ENCODE measurements around the gene PNKD. TPM values are rescaled to one million over a fixed set of nuclear protein-coding genes. Genes with fewer than 3 reads are reported as not detected.

Gene PNKD
- total and polyA plus RNA-seq, 8 donors: 35.1 to 121 (median 111) TPM

DNA sequence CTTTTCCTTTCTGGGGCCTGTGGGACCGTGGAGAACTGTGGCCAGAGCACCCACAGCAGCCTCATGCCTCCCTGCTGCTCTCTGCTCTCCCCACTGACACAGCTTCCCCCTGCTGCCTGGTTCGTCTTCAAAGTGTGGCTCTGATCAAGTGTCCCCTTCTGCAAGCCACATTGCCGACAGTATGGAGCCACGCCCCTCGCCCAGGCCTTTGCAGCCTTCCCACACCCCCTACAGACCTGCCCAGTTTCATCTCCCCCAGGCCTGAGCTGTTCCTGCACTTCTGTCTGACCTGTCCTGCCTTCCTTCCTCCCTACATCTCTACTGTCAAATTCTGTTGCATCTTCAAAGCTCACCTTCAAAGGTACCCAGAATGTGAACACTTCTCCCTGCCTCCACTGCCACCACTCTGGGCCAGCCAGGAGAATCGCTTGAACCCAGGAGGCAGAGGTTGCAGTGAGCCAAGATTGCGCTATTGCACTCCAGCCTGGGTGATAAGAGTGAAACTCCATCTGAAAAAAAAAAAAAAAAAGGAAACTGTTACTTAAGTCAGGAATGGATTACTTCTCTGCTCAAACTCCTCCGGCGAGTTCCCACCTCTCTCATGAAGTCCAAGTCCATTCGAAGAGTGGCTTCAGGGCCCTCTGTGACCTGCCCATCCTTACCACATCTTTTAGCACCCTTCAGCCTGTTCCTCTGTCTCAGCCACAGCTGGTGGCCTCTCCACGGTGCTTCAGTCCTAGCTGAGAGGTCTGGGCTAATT lies 57.3 kb downstream of the PNKD start:
- no peak for DNase-seq
- Histone ChIP-seq H3K27me3 (no peaks in the 10 kb centered on the region), H3K27ac (no peak overlapping the region), H3K36me3 (no peaks in the 10 kb centered on the region), H3K4me3 (no peak overlapping the region), H3K4me1 (peaks cover 21 to 91% (median 55%) of the 10 kb centered on the region in 4 donors), H3K9me3 (no peaks in the 10 kb centered on the region)
- 37 to 59% (median 46%) methylated on average over 11 of the region's 11 CpGs for WGBS, 5 donors
- intact Hi-C loops (cut with DNase I; ENCODE audit: low total_unique reads): no loop called here
- TF ChIP-seq, protein P1, sequence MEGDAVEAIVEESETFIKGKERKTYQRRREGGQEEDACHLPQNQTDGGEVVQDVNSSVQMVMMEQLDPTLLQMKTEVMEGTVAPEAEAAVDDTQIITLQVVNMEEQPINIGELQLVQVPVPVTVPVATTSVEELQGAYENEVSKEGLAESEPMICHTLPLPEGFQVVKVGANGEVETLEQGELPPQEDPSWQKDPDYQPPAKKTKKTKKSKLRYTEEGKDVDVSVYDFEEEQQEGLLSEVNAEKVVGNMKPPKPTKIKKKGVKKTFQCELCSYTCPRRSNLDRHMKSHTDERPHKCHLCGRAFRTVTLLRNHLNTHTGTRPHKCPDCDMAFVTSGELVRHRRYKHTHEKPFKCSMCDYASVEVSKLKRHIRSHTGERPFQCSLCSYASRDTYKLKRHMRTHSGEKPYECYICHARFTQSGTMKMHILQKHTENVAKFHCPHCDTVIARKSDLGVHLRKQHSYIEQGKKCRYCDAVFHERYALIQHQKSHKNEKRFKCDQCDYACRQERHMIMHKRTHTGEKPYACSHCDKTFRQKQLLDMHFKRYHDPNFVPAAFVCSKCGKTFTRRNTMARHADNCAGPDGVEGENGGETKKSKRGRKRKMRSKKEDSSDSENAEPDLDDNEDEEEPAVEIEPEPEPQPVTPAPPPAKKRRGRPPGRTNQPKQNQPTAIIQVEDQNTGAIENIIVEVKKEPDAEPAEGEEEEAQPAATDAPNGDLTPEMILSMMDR (IDR thresholded peaks at IDR 0.05): no peak
- no peak for TF ChIP-seq POLR2AphosphoS5 (IDR thresholded peaks at IDR 0.05)
- TF ChIP-seq EP300 (IDR thresholded peaks at IDR 0.05): no peak
- TF ChIP-seq POLR2A (IDR thresholded peaks at IDR 0.05): no peak

DNA sequence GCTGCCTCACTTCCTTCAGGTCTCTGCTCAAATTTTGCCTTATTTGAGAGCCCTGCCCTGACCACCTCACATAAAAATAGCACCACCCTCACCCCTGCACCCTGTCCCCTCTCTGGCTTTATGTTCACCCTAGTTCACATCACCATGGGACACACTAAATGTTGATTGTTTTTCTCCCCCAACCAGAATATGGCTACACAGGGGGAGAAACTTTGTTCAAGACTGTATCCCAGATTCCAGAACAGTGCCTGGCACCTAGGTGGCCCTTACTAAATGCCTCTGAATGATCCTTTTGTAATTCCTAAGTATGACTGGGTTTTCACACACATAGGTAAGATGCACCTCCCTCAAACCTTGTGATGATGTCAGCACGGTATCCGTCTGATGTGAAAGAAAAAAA lies 58.0 kb downstream of the PNKD start:
- H3K27me3 ChIP-seq: no peaks in the 10 kb centered on the region
- 85 to 97% (median 89%) methylated on average over 2 of the region's 2 CpGs for WGBS, 5 donors
- no peaks in the 10 kb centered on the region for H3K36me3 ChIP-seq
- no peaks in the 10 kb centered on the region for H3K9me3 ChIP-seq
- DNase-seq: no peak
- TF ChIP-seq, protein P1 (IDR thresholded peaks at IDR 0.05): no peak
- TF ChIP-seq POLR2A (IDR thresholded peaks at IDR 0.05) (no peak), EP300 (IDR thresholded peaks at IDR 0.05) (no peak), POLR2AphosphoS5 (IDR thresholded peaks at IDR 0.05) (no peak)
- intact Hi-C loops (cut with DNase I; ENCODE audit: low total_unique reads): no loop called here
- H3K27ac ChIP-seq: no peak overlapping the region
- H3K4me1 ChIP-seq: peaks cover 20 to 97% (median 53%) of the 10 kb centered on the region in 4 donors
- H3K4me3 ChIP-seq: no peak overlapping the region

DNA sequence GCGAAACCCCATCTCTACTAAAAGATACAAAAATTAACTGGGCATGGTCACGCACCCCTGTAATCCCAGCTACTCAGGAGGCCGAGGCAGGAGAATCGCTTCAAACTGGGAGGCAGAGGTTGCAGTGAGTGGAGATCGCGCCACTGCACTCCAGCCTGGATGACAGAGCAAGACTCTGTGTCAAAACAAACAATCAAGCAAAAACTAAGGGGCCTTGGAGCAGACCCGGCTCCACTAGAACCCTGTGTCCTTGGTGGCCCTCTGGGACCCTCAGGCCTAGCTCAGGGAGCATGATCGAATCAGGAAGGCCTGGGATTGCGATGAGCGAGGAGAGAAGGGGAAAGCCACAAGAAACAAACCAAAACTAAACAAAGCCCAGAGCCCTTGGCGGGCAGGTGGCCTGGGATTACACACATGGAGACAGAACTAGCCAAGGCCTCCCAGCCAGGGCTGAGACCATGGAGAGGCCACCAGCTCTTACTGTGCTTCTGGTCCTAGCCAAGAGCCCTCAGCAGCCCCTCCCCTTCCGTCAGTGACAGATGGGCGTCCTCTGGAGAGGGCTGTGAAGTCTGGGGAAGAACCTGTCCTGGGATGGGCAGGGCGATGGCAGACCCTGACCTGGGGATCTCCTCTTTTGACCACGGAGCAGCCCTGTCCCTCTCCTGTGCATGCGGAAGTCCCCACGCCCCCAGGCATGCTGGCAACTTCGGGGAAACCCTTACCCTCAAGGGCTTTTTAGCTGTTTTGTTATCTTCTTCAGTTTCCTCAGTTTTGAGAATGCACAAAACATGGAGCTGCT lies 58.9 kb downstream of the PNKD start:
- peak overlapping the region in 3 of 5 donors; percentile 7 to 47 (median 42) for H3K27ac ChIP-seq
- no peak for DNase-seq

More for the DNA sequence above, 58.9 kb downstream of the PNKD start:
- Histone ChIP-seq H3K9me3 (no peaks in the 10 kb centered on the region), H3K4me1 (peaks cover 15 to 96% (median 45%) of the 10 kb centered on the region in 4 donors), H3K27me3 (no peaks in the 10 kb centered on the region), H3K36me3 (no peaks in the 10 kb centered on the region), H3K4me3 (no peak overlapping the region)
- no peak for TF ChIP-seq POLR2A (IDR thresholded peaks at IDR 0.05)
- no peak for TF ChIP-seq EP300 (IDR thresholded peaks at IDR 0.05)
- TF ChIP-seq, protein P1 (IDR thresholded peaks at IDR 0.05): no peak
- TF ChIP-seq POLR2AphosphoS5 (IDR thresholded peaks at IDR 0.05): no peak
- intact Hi-C loops (cut with DNase I; ENCODE audit: low total_unique reads): no loop called here
- WGBS, 5 donors: 78 to 84% (median 82%) methylated on average over 18 of the region's 18 CpGs

Measured in stomach (tissue), 9 donors.